Measurements from ENCODE around the gene PDPN.

Gene PDPN

GRCh38 chr1:13577846-13578245, 5.8 kb upstream of the PDPN start:
- no peak for DNase-seq (ENCODE audit: low read depth)

- no peak for DNase-seq (ENCODE audit: low read depth)
These were observed 2.2 kb upstream of the PDPN start for GRCh38 chr1:13581446-13581845.

DNA sequence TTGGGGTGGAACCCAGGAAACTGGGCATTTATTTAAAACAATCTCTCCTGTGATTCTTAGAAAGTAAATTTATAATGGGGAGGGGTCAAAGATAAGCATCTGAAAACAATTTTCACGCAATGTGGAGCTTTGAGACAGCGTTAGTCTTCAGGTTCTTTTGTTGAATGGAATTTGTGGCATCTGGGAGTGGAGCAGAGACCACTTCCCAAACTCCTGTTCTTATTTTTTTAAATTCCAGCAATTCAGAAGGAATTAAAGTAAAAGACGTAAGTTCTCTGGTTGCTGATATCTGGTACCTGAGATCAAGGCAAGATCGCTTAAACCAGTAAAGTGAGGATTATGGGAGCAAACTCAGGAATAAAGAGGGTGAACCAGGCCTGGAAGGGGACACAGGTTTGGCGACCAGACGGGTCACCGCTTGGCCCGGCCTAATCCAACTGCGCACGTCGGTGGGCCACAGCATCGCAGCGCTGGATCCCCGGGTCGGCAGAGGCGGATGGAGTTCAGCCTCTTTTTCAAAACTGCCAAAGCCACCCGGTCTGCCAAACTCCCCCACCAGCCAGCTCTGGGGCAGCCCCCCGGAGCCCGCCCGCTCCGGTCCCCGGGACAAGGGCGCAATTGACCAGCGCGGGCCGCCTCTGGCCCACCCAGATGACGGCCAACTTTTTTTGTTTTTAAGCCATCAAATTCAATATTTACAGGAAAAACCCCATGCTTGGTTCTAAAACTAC, 754 bp upstream of the PDPN start:
- no peak for DNase-seq (ENCODE audit: low read depth)

DNA sequence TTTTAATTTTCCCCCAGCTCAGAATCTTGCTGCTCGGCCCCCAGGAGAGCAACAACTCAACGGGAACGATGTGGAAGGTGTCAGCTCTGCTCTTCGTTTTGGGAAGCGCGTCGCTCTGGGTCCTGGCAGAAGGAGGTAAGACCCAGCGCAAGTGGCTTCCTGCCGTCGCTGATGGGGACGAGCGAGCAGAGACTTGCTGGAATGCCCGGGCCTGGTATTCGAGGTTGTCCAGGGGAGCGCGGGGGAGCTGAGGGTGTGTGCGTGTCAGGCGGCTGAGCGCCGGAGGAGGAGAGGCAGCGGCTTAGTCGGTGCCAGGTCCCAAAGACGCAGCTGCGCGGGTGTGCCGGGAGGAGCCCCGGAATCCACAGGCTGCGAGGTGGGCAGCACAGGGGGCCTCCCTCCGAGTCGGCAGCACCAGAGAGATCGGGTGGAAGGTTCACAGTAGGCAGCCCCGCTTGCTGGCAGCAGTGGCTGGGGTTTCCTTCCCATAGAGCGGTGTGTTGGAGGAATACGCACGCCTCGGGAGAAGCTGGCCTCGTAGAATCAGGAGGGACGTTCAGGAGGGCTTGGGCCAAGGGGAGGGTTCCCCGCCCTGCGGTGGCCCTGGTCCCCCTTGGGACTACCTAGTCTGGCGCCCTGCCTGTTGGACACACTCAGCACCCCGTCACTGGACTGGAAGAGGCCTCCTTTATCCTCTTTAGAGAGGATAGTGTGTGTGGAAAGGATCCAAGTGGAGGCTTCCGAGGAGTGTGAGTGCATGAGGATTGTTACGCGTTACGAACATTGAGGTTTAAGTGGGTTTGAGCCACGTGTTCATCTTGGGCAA, 547 bp downstream of the PDPN start:
- DNase-seq (ENCODE audit: low read depth) = no peak

DNA sequence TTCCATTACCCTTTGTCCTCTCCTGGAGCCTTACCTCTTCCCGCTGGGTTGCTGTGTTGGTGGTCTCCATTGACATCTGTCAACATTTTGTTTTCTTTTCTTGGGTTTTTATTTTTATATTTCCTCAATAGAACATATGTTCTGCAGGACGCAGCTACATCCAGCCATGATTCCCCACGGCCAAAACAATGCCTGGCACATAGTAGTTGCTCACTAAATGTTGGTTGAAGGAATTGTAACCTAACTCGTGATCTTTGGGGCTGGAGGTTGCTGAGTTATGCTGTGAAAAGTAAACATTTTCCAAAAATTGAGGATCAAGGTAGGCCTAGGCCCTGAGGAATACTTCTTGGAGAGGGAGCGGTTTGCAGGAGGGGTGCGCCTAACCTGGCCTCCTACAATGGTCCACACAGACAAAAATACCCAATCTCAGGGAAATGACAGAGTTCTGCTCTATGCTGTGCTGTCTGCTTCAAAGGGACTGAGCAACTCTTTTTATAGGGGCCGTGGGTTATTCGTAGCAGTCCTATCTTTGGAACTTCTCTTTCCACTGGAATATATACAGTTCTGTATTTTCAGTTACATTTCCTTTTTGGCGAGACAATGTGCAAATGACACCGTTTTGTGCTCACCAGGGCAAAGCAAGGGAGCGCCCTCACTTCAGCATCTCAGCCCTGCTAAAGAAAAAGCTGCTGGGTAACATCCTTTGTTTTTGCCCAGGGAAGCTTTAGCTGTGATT, 1.4 kb downstream of the PDPN start:
- no peak for DNase-seq (ENCODE audit: low read depth)

DNA sequence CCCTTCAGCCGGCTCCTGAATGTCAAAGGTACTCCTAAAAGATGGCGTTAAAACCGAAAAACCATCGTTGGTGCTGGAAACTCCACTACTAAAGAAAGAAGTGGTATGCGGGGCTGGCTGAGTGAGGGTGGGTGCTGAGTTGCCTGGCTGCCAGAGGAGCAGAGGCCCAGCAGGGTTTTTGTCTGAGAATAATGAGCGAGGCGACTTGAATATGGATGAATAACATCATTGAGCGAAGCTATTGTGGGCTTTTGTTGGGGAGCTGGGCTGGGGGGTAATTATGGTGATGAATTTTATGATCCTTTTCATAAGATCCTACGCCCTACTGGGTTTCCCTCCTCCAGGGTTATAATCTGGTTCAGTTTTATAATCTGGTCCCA, 2.0 kb downstream of the PDPN start:
- no peak for DNase-seq (ENCODE audit: low read depth)

- DNase-seq (ENCODE audit: low read depth) = no peak
These were observed 2.4 kb downstream of the PDPN start for GRCh38 chr1:13586001-13586400.

DNA sequence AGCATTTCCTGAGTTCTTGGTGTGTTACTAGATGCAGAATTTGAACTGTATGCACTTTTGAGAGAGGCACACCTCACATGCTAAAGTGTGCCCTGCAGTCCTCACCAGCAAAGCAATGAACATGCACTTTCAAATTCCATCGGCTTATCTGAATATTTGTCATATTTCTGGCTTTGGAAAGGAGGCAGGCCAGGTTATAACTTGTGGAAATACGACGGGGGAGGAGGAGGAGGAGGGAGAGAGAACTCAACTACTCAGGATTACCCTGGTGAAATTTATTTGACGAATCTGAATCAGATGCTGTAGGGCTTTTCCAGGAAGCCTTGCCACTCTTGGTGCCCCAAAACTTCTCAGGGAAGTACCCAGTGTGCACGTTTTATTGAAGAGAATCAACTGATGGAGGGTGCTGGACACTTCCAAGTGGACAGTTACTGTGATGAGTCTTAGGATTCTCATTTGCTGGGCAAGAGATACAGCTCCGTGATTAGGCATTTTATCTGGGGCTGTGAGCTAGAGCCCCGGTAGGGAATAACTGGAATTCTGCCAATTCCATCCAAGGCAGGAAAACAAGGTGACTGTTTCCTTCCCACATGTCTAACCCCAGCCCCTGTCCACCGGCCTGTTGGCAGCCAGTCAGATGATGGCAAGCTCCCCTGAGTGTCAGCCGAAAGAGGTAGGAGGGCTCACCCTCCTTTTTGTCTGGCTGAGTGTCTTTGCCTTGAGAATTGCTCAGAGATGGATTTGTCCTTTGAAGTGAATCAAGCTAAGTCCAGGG, 3.8 kb downstream of the PDPN start:
- no peak for DNase-seq (ENCODE audit: low read depth)

DNA sequence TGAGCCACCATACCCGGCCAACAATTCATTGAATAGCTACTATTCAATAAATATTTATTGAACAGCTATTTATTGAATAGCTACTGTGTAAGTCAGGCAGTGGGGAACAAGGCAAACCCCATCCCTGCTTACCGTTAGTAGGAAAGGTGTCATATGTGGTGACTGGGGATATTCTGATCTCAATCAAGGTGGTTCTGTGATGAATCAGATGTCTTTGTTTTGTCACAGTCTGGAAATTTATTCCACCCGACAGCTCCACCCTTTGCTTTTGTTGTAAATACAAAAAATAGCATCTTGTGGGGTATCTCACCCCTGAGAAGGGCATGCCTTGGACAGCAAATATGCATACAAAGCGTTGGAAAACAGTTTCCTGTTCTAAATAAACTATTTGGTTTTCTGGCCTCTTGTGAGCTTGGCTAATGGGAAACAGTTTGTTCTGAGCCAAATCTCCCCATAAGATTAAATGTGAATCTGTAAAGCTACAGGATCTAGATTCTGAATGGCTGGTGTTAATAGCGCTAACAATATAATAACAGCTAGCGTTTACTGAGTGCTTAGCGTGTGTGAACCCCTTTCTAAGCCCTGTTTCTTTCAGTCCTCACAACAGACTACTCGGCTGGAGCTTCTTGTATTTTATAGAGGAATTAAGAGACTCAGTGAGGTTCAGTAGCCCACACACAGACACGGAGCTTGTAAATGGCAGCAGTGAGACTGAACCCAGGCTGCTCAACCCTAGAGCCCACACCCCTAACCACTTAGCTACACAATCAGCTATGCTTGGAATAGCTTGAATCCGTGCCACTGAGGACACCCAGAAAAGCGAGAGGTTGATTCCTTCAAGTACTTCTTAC, 5.5 kb downstream of the PDPN start:
- DNase-seq (ENCODE audit: low read depth) = no peak

GRCh38 chr1:13590486-13590885, 6.9 kb downstream of the PDPN start:
- DNase-seq (ENCODE audit: low read depth) = no peak

DNA sequence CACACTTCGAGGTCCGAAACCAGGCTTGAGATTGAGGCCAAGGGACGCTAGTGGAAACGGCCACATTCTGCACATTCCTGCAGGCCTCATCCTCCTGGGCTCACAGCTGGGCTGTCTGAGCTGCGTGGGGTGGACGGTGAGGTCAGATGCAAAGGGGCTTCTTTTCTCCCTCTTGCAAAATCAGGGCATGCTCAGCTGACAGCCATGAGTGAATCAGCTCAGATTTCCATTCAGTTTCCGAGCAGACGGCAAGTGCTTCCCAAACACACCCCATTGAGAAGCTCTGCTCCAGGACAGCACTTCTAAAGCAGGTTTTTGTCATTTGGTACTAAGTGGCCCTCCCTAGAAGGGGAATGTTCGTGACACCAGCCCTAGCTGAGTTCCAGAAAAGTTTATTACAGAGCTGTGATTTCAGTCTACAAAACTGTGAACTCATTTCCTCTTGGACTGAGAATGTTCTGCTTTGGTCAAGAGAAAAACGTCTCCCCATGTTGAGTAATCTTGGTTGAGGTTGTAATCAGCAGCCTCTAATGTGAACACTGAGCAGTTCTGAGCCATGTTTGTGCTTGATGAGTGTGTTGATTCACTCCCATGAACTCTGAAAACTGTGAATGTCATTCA, 10.0 kb downstream of the PDPN start:
- no peak for DNase-seq (ENCODE audit: low read depth)

DNA sequence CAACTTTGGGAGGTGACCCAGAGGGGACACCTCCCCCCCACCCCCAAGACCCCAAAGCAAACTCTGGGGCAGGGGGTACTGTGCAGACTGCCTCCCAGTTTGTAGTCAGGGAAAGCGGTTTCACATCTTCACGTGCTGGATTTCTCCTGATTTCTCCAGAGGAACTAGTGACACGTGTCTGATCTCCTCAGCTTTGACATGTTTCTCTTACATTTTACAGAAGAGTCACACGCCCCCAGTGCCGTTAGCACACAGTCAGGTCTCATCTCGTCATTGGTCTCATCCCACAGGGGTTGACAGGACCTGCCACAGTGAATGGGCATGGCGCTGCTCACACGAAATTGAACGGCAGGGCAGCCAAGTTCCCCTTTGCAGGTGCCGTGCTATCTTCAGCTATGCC, 11.8 kb downstream of the PDPN start:
- no peak for DNase-seq (ENCODE audit: low read depth)

DNA sequence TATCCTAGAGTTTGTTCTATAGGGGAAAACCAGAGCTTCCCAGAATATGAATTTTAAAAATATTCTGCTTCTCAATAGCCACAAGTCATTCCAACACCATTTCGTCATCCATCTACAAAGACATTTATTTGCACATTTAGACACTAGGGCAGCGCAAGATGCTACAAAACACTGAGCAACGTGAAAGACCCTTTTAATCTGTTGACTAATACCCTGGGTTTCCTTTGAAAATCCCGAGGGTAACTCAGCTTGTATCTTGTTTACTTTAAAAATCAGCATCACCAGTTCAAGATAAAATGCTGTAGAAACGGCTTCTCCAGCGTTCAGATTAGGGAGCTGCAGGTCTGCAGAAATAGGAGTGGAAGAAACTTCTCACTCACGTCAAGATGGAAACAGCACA, 13.5 kb downstream of the PDPN start:
- no peak for DNase-seq (ENCODE audit: low read depth)

GRCh38 chr1:13600762-13601453, 17.3 kb downstream of the PDPN start:
- no peak for DNase-seq (ENCODE audit: low read depth)

GRCh38 chr1:13604176-13604575, 20.5 kb downstream of the PDPN start:
- DNase-seq (ENCODE audit: low read depth) = no peak

- no peak for DNase-seq (ENCODE audit: low read depth)
These were observed 21.1 kb downstream of the PDPN start for GRCh38 chr1:13604721-13605120.

DNA sequence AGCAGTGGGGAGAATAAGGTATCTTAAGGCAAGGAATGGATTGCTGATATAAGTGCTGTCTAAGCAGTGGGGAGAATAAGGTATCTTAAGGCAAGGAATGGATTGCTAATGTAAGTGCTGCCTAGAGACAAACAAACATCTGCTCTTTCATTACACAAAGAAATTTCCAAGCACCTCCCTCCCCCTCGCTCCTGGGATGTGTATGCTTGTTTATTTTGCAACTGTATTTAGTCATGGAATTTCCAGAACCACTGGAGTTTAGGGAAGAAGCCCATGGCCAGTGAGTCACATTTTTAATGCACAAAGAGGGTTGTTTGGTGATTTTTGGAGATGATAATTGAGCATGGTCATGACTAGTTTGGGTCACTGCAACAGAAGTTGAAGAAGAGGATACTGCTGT, 21.5 kb downstream of the PDPN start:
- DNase-seq (ENCODE audit: low read depth) = no peak

GRCh38 chr1:13607002-13607401, 23.4 kb downstream of the PDPN start:
- DNase-seq (ENCODE audit: low read depth) = no peak

- DNase-seq (ENCODE audit: low read depth) = no peak
These were observed 32.6 kb downstream of the PDPN start for GRCh38 chr1:13616234-13616633.

DNA sequence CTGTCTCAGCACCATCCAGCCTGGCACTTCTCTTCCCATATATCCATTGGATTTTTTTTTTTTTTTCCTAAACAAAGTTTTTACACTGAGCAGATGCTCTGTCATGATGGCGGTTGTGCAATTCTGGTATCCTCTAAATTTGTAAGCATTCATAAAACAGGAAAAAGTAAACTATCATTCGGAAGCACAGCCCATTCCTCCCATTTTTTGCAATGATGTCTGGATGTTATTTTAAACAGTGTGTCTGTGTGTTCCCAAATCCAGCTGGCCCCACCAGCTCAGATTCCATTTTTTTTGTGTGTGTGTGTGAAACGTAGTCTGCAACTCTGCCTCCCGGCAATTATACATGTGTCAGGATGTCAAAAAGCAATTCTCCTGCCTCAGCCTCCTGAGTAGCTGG, 33.5 kb downstream of the PDPN start:
- no peak for DNase-seq (ENCODE audit: low read depth)

All from activated T-helper 1 cell treated with Interleukin-2 at 50 U/mL for 16 hours (primary cell).